HuH-7.5 (cell line): ENCODE results near the gene WDFY3.
"Not testable (repeated sequence)": the region's sequence is repeated elsewhere in the genome, so short reads cannot be mapped to it uniquely, and the experiment has no call there.

Source experiments
- DNase-seq: peaks from one replicate; pipeline ENCODE4 v3.0.0; 2011; ENCODE audit warnings: low spot score

The WDFY3 gene

DNA sequence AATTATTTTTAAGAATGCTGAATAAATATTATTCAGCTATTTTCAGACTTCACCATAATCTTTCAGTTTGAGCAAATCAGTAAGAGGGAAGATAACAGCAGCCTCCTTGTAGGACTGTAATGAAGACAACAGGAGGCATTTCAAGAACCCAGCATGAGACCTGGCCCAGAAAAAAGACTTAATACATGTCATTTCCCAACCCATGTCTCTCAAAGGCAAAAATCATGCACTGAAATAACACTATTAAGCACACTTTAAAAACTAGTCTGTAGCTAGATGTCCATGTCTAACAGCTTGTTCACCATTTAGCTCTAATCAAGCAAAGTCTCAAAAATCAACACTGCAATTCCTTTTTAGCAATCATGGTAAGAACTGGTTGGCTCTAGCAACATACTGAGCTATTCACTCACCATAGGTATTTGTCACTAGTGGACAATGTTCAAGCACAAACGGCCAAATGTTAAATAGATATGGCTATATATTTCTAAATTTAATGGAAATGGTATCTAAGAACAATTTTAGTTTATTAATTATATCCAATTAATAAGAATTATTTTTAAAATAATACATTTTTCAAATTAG, 109.9 kb downstream of the WDFY3 start:
- DNase-seq = no peak

DNA sequence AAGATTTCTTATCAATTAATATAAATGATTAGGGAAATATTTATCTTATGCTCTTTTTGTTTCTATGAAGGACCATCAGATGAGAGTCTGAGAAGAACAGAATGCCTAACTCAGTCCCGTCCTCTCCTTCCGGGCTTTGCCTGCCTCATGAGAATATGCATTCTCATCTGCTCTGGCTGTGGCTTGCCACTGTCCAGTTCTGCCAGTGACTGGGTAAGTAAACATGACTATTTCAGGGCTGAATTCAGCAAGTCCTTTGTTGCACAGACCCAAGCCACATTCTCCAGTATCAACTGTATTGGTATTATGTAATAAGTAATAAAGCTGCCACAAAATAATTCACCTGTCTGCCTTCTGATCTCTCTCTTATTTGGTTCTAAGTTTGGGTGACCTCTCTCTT, 110.7 kb downstream of the WDFY3 start:
- DNase-seq = no peak

DNA sequence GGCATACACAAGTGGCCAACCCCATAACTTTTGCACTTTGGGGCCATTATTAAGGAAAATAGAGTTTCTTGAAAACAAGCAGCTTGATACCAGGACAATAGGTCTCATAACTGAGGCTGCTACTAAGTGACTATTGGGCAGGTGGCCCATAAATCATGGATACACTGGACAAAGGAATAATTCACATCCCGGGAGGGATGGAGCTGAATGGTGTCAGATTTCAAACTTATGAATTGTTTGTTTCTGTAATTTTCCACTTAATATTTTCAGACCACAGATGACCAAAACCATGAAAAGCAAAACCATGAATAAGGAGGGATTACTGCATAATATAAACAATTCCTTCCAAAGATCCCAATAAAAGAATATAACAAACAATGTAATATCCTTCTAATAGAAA, 114.4 kb downstream of the WDFY3 start:
- DNase-seq = no peak

DNA sequence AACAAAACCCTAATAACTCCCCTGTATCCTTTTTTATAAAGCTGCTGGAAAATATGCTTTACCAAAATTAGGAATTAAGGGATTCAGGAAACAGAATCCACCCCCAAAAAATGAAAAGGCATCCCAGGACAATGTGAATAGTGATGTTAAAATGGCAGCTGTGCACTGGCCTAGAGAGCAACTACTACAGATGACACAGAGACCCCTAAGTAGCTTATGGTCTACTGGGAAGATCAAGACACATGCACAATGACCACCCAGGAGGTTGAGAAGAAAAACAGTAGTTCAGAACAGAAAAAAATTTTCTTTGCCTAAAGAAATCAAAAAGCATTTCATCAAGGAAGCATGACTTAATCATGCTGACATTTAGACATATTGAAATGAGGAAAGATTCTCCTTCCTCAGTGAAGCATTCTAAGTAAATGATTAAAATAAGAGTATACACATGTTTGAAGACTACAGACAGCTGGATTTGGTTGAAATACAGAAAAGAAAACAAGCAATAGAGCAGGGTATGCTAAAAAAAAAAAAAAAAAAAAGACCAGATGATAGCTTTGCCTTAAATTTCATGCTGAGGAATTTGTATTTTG, 117.3 kb downstream of the WDFY3 start:
- no peak for DNase-seq

DNA sequence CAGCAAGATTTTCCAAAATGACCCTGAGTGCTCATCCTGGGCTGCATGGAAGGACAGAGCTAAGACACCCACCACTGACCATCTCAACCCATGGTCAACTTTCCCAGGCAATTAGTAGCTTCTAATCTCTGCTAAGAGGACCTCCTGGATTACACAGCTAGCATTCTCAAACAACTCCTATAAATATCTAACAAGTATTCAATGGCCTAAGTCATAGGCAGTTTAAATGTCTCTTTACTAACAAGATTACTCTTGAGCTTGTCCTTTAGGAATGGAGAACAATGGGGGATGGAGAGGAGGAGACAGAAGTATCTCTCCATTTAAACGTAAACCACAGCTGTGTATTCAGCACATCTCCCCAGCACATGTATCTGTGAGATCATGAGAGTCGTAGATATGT, 118.1 kb downstream of the WDFY3 start:
- DNase-seq = no peak

DNA sequence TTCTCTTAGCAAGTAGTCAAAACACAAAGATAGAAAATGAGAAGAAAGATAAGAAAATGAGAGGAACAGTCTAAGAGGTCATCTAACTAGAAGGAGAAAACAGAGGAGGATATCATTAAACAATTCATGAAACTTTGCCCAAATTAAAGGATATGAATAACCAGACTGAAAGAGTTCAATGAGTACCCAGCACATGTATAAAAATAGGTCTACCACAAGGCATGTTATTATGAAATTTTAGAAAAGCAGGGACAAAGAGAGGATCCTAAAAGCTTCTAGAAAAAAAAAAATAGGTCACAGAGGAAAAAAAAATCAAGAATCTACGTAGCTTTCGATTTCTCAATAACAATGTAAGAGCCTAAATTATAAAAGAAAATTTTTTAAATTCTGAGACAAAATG, 118.5 kb downstream of the WDFY3 start:
- no peak for DNase-seq

DNA sequence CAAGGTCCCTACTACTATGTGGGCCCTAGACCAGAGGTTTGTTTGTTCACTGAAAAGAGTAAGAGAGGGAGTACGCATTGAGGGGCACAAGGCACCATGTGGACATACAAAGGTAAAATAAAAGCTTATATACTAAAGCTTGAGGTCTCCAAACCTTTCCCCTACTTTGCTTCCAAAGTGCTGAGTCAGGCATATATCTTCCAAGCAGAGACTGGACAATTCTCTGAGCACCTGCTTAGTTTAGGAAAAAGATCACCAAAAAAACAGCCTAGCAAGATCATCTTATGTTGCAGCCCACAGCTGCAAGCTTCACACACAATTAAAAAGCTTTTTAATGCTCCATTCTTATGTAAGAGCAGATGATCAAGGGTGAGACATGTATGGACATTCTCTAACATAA, 119.5 kb downstream of the WDFY3 start:
- no peak for DNase-seq

DNA sequence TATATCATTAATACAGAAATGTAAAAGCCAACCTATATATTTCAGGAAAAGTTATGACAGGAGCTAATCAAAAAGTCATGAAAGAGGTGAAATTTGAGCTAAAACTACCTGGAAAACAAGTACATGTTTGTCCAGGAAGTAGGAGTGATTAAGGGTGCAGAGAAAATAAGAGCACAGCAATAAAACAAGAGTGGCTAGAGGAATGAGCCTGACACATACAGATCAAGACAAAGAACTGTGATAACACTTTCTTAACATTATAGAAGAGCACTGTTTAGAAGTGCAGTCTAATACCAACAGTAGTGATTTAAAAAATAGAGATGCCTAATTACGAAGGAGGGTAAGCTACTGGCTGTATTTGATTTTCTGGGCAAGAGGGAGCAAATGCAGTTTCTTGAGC, 125.1 kb downstream of the WDFY3 start:
- DNase-seq = no peak

DNA sequence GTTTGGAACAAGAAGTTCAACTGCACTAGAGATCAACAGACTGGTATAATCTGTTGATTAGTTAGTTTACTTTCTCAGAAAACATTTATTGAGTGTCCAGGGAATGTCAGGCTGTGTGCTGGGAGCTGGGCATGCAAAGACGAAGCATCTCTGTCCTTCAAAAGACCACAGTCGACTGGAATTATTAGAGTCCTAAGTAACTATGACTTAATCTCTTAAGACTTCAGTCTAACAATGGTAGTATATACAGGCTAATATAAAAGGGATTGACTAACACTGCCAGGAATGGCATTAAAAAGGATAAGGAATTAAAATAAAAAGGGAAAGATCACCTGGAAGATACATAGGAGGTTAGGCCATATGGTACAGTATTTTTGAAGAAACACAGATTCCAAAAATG, 128.7 kb downstream of the WDFY3 start:
- no peak for DNase-seq

DNA sequence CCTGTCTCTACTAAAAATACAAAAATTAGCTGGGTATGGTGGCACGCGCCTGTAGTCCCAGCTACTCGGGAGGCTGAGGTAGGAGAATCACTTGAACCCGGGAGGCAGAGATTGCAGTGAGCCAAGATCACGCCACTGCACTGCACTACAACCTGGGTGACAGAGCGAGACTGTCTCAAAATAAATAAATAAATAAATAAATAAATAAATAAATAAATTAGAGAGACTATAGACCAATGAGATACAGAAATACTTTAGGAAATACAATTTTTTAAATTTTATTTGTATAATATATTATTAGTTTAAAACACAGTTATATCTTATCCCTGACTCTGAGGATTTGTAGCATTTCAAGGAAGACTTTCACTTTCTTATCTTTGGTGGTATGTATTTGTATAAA, 136.9 kb downstream of the WDFY3 start:
- not testable (repeated sequence) for DNase-seq

DNA sequence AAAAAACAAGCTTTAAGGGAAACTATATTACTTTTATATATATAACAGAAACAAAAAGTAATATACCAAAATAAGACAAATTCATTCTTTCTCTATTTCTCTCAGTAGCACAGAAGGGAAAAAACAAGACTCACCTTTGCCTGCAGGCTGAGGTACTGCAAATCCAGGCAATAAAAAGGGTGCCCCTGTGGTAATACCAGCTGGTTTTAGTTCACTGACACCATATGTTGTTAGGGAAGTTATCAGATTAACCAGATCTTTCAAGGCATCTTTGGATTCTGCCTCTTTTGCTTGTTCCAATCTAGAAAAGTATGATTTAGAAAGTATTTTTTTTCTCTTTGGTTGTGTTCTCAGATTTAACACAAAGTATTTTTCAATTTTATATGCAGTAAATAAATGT, 139.8 kb downstream of the WDFY3 start:
- DNase-seq = no peak

DNA sequence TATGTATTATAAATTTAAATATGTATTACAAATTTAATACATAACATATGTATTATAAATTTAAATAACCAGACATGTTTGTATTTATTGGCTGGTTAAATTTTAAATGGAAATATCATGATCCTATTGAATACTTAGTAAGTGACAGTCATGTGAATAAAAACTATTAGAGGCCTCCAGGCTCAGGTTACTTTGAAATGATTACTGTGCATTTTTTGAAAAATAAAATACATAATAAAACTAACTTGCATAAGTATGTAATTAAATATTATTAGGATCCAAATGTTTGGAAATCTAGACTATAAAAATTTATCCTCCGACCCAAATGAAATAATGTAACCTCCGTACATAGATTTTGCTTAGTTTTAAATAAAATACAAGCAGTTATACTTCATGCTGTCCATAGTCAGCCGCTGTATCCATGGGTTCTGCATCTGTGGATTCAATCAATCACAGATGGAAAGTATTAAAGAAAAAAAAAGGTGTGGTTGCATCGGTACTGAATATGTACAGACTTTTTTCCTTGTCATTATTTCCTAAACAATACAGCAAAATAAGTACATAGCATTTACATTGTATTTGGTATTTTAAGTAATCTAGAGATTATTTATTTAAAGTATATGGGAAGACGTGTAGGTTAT, 140.7 kb downstream of the WDFY3 start:
- no peak for DNase-seq

DNA sequence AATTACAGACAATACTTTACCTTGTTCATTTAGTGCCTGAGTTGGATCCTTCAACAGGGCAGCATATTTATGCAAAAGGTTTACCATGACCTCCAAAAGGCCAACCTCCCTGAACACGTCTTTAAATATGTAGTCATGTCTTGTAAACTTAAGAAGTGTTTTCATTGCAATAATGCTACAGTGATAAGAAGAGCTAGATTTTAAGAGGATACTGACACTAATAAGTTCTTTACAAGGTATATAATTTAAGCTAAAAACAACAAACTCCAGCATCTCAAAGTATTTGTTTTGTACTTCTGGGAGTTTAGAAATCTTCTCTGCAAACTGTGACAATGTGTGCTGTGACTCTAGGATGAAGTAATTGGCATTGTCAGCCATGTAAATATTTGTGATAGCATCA, 145.4 kb downstream of the WDFY3 start:
- no peak for DNase-seq

DNA sequence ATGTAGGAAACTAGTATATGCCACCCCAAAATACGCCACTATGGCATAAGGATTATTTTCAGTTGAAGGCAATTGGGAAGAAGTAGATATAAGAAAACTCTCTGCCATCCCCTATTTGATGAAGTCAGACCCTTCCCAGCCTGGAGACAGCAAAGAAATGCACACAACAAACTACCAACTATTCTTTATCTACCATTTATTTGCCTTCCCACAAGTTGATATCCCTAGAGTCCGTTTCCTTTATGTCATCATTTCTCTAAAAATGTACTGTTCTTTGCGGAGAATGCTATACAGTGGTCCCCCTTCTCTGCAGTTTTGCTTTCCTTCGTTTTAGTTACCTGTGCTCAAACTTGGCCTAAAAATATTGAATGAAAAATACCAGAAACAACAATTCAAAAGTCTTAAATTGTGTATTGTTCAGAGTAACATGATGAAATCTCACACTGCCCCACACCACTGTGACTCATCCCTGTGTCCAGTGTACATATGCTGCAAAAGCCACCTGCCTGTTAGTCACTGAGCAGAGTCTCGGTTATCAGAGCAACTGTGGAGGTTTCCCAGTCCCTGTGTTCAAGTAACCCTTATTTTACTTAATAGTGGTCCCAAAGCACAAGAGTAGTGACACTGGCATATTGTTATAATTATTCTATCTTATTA, 152.3 kb downstream of the WDFY3 start:
- DNase-seq = no peak

DNA sequence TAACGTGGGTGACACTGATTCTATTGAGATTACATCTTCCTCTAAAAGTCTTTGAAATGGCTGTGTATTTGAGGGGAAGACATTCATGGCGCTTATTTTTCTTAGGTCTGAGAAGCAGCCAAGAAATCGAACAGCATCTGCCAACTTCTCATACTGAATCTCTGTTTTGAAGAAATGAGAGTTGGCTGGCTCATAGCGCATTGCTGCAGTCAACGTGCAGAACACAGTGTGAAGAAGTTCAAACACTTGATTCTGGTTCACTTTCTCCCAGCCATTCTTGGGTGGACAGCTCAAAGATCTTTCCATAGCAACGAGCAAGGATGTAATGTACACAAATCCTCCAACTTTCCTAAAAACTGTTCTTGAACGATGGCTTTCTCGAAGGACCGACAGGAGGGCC, 156.5 kb downstream of the WDFY3 start:
- DNase-seq = no peak

DNA sequence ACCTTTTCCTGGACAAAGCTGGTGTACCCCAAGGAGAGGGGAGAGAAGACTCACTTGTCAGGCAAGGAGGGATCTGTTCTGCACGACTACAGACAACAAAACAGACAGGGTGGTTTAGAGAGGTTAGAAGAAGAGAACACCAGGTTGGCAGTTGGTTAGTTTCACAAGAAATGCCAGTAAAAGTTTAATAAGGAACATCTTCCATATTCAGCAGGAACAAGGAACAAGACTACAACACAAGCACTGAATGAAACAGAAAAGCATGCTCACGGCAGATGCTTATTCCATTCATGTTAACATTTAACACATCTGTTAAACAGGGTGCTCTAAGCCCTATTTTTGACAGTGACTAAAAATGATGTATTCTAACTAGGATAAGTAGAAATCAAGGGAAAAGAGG, 158.2 kb downstream of the WDFY3 start:
- no peak for DNase-seq

DNA sequence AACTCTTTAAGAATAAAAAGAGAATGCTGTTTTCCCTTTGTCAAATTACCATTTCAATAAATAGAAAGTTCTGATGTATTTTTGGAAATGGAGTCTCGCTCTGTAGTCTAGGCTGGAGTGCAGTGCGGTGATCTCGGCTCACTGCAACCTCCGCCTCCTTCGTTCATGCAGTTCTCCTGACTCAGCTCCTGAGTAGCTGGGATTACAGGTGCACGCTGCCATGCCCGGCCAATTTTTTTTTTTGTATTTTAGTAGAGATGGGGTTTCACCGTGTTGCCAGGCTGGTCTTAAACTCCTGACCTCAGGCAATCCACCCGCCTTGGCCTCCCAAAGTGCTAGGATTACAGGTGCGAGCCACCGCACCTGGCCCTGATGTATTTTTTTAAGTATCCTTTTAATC, 159.9 kb downstream of the WDFY3 start:
- not testable (repeated sequence) for DNase-seq

DNA sequence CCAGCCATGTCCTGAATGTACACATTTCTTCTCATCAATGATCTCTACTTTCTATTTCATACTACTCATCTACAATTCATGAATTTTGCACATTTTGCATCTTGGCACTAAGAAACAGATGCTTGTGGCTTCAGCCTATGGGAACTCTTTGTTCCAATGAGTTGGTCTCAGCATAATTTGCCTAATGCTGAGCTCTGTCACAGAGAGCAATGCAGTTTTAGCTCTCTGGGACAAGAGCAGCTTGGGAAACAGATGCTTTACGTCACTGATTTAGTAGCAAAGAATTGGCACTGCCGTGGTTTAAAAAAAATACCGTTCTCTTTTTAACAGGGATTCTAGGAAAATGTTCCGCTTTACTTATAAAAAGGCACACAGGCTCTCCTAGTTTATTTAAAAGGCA, 162.4 kb downstream of the WDFY3 start:
- DNase-seq = no peak

DNA sequence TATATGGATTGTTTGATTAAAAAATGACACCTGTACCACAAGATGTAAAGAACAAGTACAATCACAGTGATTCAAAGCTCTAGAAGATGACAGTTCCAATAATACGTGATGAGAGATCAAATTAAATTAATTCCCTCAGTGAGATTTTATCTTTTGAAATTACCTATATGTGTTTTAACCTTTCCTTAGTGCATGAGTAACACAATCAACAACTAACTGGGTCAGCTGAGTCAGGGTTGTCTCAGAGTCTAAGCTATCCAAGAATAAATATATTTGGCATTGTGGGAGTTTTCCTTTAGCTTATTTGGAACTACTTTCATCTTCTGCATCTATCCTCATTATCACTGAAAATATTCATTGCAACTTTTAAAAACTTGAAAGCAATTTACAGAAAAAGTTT, 162.8 kb downstream of the WDFY3 start:
- no peak for DNase-seq

DNA sequence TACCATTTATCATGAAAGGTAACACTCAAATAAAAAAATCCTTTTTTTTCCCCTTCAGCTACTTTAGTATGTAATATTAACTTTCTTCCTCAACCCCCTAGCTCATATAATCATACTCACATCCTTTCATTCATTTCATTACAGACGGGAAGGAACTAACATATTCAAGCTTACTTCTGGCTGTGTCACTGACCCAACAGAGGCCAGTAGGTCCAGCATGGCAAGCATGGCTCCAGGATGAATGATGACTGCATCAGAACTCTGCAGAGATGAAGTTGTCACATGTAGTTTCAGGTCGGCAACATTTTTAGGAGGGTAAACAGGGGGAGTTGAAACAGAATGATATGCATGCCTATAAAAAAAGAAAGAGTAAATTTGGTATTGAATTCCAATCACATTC, 163.4 kb downstream of the WDFY3 start:
- DNase-seq = no peak

DNA sequence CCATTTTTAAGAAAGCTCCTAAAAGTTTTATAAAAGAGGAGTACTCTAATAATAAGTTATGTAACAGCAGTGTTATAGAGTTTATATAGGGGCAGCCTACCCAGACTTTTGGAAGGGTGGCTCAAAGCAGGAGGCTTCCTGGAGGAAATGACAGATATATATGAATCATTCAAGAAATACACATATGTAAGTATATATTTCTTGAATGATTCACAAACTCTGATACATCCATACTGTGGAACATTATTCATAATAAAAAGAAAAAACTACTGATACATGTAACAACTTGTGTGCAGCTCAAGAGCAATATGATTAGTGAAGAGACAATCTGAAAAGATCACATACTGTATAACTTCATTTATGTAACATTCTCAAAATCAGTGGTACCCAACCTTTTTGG, 166.2 kb downstream of the WDFY3 start:
- DNase-seq = no peak

DNA sequence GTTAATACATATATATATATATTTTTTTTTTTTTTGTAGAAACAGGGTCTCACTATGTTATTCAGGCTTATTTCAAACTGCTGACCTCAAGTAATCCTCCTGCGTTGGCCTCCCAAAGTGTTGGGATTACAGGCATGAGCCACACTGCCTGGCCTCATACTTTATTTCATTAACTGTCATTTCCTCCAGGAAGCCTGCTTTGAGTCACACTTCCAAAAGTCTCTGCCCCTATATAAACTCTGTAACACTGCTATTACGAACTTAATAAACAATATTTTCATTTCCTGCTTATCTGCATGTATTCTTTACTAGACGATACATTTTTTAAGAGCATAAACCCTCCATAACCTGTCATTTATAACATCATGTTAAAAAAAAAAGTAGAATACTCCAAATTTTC, 167.2 kb downstream of the WDFY3 start:
- no peak for DNase-seq

DNA sequence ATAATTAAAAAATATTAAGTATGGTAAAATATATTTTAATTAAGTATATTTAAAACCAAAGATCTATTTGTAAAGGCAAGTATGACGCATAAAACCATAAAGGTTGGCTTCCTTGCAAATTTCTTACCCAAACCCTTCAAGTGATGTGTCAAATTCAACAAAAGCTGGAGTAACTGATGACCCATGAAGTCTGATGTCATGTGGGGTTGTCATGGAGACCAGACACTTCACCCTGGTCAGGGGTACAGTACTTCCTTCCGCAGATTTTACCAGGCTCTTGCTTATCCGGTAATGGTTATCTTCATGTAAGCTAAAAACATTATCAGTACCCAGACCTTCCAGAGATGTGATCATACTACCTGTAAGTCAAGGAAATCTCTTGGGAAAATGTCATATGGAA, 170.1 kb downstream of the WDFY3 start:
- no peak for DNase-seq
